GM12801 (cell line): ENCODE results near the gene FGF13.

Experiments
- CTCF ChIP-seq: IDR thresholded peaks from one replicate; pipeline ENCODE4 v1.5.1; 2011; ENCODE audit warnings: control low read depth; ENCODE audit not compliant: insufficient read length; ENCODE audit errors: extremely low read depth

Gene FGF13

GRCh38 chrX:138711399-138712347 is at the start of gene FGF13:
Gene FGF13 (minus strand): TSS chrX:138711717. CDS start chrX:138711003, 714 bp downstream.
- no peak for TF ChIP-seq CTCF

GRCh38 chrX:138759217-138759943 is 47.9 kb upstream of the FGF13 start:
- no peak for TF ChIP-seq CTCF

- no peak for TF ChIP-seq CTCF
Measured at GRCh38 chrX:138756234-138756633, 44.7 kb upstream of the FGF13 start.

- no peak for TF ChIP-seq CTCF
Measured at GRCh38 chrX:138754861-138755260, 43.3 kb upstream of the FGF13 start.

- no peak for TF ChIP-seq CTCF
Measured at GRCh38 chrX:138748480-138748879, 37.0 kb upstream of the FGF13 start.

GRCh38 chrX:138745196-138745595 is 33.7 kb upstream of the FGF13 start:
- no peak for TF ChIP-seq CTCF

GRCh38 chrX:138742217-138742616 is 30.7 kb upstream of the FGF13 start:
- no peak for TF ChIP-seq CTCF
